HG02884 (cell line): ENCODE measurements around the gene PPIA.
"Not testable (repeated sequence)": the region's sequence is repeated elsewhere in the genome, so short reads cannot be mapped to it uniquely, and the experiment has no call there.

Experiments
- ATAC-seq: cut with Tn5 transposase; IDR thresholded peaks from one replicate; pipeline ENCODE4 v1.9.1; 2021; ENCODE audit warnings: mild to moderate bottlenecking, moderate library complexity; ENCODE audit not compliant: unreplicated experiment

PPIA gene

GRCh38 chr7:44819292-44819691, 22.8 kb downstream of the PPIA start:
- ATAC-seq, result no peak

- no peak for ATAC-seq
Measured at GRCh38 chr7:44823255-44823781, 26.8 kb downstream of the PPIA start.

DNA sequence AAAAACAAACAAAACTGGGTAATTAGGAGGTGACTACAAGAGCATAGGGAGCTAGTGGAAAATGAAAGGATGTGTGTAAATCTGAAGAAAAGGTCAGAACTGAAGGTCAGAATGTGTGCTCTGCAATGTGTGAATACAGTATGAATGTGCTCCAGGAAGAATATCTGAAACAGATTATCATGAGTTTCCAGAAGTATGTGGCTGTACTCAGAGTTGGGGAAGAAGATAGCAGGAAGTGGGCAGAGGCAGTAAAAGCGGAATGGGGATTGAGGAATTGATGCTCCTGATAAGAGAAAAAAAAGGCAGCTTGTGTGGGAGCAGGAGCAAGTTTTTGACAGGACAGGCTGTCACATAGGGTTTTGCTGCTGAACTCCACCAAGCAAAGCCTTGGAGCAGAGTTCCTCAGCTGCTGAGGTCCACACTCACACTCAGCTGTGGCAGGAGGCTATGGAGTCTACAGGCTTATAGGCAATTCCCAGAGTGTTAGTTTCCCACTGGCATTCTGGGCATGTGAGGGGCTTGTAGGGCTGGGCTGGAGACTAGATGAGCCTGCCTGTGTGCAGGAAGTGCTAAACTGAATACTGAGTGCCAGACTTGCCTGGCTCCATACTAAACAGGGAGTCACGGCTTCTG, 28.5 kb downstream of the PPIA start:
- ATAC-seq, result no peak

DNA sequence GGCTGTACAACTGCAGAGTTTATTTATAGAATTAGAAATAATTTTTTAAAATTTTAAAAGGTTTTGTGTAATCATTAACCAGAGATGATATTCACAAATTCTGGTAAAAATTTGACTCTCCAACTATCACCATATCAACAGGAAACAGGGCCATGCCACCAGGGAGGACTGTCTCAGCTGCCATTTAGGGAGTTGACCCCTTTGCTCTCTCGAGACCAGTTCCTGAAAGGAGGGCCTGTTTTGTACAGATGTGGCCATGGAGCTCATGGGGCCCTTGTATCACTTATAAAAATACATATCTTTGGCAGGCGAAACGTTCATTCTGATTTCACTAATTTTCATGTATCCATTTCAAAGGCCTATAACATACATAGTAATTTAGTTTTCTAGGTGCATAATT, 31.1 kb downstream of the PPIA start:
- no peak for ATAC-seq

DNA sequence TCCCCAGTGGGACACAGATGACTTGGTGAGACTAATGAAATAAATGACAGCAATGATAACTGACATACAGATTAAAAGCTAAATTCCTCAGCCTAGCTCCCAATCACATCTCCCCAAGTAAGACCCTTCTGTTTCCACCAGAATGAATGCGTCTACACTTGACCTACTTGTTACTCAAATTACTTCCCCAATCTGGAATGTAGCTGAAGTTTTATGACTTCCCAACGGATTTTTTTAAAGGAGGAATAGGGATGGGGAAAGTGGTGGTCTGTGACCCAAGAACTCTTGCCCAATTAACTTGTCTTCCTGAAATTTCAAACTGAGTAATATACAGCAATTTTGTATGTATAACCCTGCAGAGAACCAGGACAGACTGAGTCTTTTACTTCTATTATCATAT, 42.3 kb downstream of the PPIA start:
- ATAC-seq, result no peak

GRCh38 chr7:44842675-44843074, 46.2 kb downstream of the PPIA start:
- not testable (repeated sequence) for ATAC-seq

- ATAC-seq, result not testable (repeated sequence)
Measured at GRCh38 chr7:44843440-44843839, 47.0 kb downstream of the PPIA start.

DNA sequence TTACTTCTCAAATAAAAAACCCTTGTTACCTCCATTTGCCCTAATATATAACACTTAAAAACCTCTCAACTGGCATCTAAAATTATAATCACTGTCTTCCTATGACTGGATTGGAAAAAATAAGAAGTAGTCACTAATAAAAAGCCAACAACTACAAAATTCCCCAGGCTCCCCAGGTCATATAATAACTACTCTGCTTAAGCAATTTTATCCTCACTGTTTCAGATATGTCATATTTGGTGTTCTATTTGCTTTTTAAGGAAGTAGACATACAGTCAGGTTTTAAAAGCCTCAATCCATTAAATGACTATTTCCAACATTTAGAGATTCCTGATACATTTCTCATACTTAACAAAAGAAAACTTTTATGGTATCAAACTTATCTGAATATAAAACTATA, 49.0 kb downstream of the PPIA start:
- ATAC-seq, result no peak

- ATAC-seq, result not testable (repeated sequence)
Measured at GRCh38 chr7:44846390-44846789, 49.9 kb downstream of the PPIA start.

- no peak for ATAC-seq
Measured at GRCh38 chr7:44846816-44847508, 50.5 kb downstream of the PPIA start.

DNA sequence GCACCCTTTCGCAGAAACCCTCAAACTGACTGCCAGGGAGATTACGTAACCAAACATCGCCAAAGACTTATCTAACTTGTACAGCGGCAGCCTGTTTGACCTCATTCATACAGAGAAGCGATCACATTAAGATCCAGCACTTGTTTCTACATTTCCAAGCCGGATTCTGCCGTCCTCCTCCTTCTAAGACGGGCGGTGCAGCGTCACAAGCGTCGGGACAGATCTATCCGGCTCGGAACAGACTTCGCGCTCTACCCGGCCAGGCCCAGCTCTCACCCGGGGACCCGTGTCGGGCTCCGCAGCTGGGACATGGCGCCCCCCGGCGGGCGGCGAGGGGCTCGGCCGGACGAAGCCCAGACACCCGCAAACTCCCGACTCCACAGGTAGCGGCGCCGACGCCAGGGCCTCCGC, 51.0 kb downstream of the PPIA start:
- peak; percentile 52 for ATAC-seq

GRCh38 chr7:44847920-44848634, 51.6 kb downstream of the PPIA start, which contains the start of gene H2AZ2:
Gene H2AZ2, minus strand, starts transcription at chr7:44848087. Its CDS starts 116 bp downstream, at chr7:44847971.
- peak; percentile 88 for ATAC-seq

GRCh38 chr7:44849259-44849884, 52.9 kb downstream of the PPIA start:
- no peak for ATAC-seq

GRCh38 chr7:44849885-44850544, 53.5 kb downstream of the PPIA start:
- no peak for ATAC-seq

DNA sequence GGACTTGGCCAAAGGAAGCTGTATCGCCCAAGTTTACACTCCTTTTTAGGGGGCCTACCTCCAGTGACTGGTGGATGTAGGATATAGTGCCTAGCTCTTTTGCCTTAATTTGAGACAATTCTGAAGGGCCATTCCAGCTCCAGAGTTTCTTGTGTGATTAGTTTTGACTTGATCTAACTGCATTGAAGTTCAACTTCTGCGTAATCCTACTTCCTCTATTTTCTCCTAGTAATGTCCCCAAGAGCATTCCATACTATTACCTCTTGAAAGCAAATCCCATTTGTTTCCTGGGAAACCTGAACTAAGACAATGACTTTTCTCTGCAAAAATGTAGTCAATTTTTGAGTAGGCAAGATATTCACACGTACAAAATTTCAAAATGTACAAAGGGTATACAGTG, 56.1 kb downstream of the PPIA start:
- ATAC-seq, result no peak
